Measurements from ENCODE around the gene MRPL53. TPM values are rescaled to one million over a fixed set of nuclear protein-coding genes. Genes with fewer than 3 reads are reported as not detected.

Gene MRPL53
- total and polyA plus RNA-seq, 9 of the 15 experiments (the other 6 are each of a cell fraction or from before 2014, with no cell fraction given) = 11.5 to 87.9 (median 41.1) TPM

GRCh38 chr2:74481961-74482800 is 9.7 kb upstream of the MRPL53 start (continued):
- no peak for TF ChIP-seq ASH1L (IDR thresholded peaks at IDR 0.05; ENCODE audit: borderline replicate concordance, low read depth, partially characterized antibody)
- no peak for TF ChIP-seq CREBBP (IDR thresholded peaks at IDR 0.05; ENCODE audit: low read depth, low read length)
- TF ChIP-seq TFAM (CRISPR knock-in tag; conservative IDR thresholded peaks at IDR 0.05) = no peak
- TF ChIP-seq TARDBP (IDR thresholded peaks at IDR 0.05) = 0 out of 2 replicates have a peak, but pooled peaks have one; percentile 16
- TF ChIP-seq WHSC1 (IDR thresholded peaks at IDR 0.05; ENCODE audit: low read length) = no peak
- no peak for TF ChIP-seq ZFP30 (CRISPR knock-in tag; IDR thresholded peaks at IDR 0.05; ENCODE audit: borderline replicate concordance)

- no peak for DNase-seq (ENCODE audit: extremely low read depth in 1 of 4, low spot score in 3 of 4)
- BruUV-seq (replicated peaks) = no TSS peak
- peak overlapping the region; percentile 99 for H3K4me2 ChIP-seq (ENCODE audit: insufficient read depth, low read length)
- POLR2A ChIA-PET = interaction anchor here (0.7 to 3.9 kb wide), 10 partner anchors 8 to 275 kb away, joined by 3 to 28 read pairs (median 4); partner anchors contain the start of genes MRPL53 and WBP1
- WGBS (ENCODE audit: insufficient coverage, low coverage, missing lambda C conversion rate) = 57% methylated on average over 3 of the region's 3 CpGs
- peaks cover 29% of the 10 kb centered on the region for H3K36me3 ChIP-seq (ENCODE audit: control insufficient read depth, insufficient read depth, low read length)
- FAIRE-seq = no peak
- no peaks in the 10 kb centered on the region for H3K9me1 ChIP-seq (ENCODE audit: control insufficient read depth, insufficient read depth, low read length)
- H3K9ac ChIP-seq (ENCODE audit: insufficient read depth in 1 of 2, low read depth in 2 of 2, low read length in 2 of 2) = peak overlapping the region; percentile 83 to 93
- H3K79me2 ChIP-seq (ENCODE audit: control insufficient read depth, insufficient read depth, low read length) = peaks cover 32% of the 10 kb centered on the region
- intact Hi-C loops (cut with micrococcal nuclease) = no loop called here
- no peaks in the 10 kb centered on the region for H3K27me3 ChIP-seq (ENCODE audit: control insufficient read depth in 2 of 2, insufficient read depth in 2 of 2, low read length in 2 of 2)
- H4K20me1 ChIP-seq (replicated peaks; ENCODE audit: control insufficient read depth, insufficient read depth, low read length) = no peaks in the 10 kb centered on the region; the same call in 1 of the 2 replicates
- ATAC-seq = no peak
- CTCF ChIA-PET (ENCODE audit: low intra/inter-chr PET ratio) = no interaction called here
- no peak overlapping the region for H3K27ac ChIP-seq (ENCODE audit: extremely low read depth, low read depth, low read length)
- TF ChIP-seq ZFP1 (CRISPR knock-in tag; IDR thresholded peaks at IDR 0.05) = no peak
- no peak for TF ChIP-seq EGR1 (conservative IDR thresholded peaks at IDR 0.05)
- TF ChIP-seq DPF2 (IDR thresholded peaks at IDR 0.05) = no peak
- H3K4me1 ChIP-seq (replicated peaks in 1 of 2; ENCODE audit: control insufficient read depth in 2 of 2, insufficient read depth in 2 of 2, low read length in 2 of 2) = peaks cover 8 to 23% of the 10 kb centered on the region in 2 experiments; a peak in 4 of 5 replicates
- peak overlapping the region; percentile 86 for H3K4me3 ChIP-seq
- in situ Hi-C loops (cut with MboI) = no loop called here
- H3K9me3 ChIP-seq (replicated peaks; ENCODE audit: control insufficient read depth, insufficient read depth, low read depth, low read length) = no peaks in the 10 kb centered on the region
- H2AFZ ChIP-seq (ENCODE audit: low read depth, low read length) = no peak overlapping the region
Measured at GRCh38 chr2:74481431-74481830, 9.0 kb upstream of the MRPL53 start.
